ENCODE results near the gene CASZ1. TPM values are rescaled to one million over a fixed set of nuclear protein-coding genes. Genes with fewer than 3 reads are reported as not detected.

CASZ1 gene
- total RNA-seq, 4 donors from 2014 or later = 106 to 229 (median 160) TPM

- peaks cover 13% of the 10 kb centered on the region for H3K4me1 ChIP-seq
- no peak for DNase-seq (ENCODE audit: low spot score in 2 of 2)
- no peak overlapping the region for H3K4me3 ChIP-seq
- H3K9me3 ChIP-seq = no peaks in the 10 kb centered on the region
- no peak overlapping the region for H3K27ac ChIP-seq
- no peaks in the 10 kb centered on the region for H3K36me3 ChIP-seq
- TF ChIP-seq CTCF (IDR thresholded peaks at IDR 0.05) = no peak
- TF ChIP-seq EP300 (IDR thresholded peaks at IDR 0.05) = no peak
- no peak for TF ChIP-seq POLR2AphosphoS5 (IDR thresholded peaks at IDR 0.05)
- TF ChIP-seq POLR2A (IDR thresholded peaks at IDR 0.05) = no peak
- WGBS = 72% methylated on average over 11 of the region's 11 CpGs
- peaks cover 40% of the 10 kb centered on the region for H3K27me3 ChIP-seq
These were observed 42.1 kb upstream of the CASZ1 start for GRCh38 chr1:10838541-10838940.

- no peak for DNase-seq (ENCODE audit: low spot score in 2 of 2)
- Histone ChIP-seq H3K9me3 (no peaks in the 10 kb centered on the region), H3K36me3 (no peaks in the 10 kb centered on the region), H3K27me3 (peaks cover 35% of the 10 kb centered on the region), H3K4me3 (no peak overlapping the region), H3K27ac (no peak overlapping the region), H3K4me1 (peaks cover 13% of the 10 kb centered on the region)
- TF ChIP-seq POLR2A (IDR thresholded peaks at IDR 0.05) (no peak), POLR2AphosphoS5 (IDR thresholded peaks at IDR 0.05) (no peak), EP300 (IDR thresholded peaks at IDR 0.05) (no peak), CTCF (IDR thresholded peaks at IDR 0.05) (no peak)
- WGBS = 88% methylated on average over 9 of the region's 11 CpGs
These were observed 40.3 kb upstream of the CASZ1 start for GRCh38 chr1:10836726-10837125.

DNA sequence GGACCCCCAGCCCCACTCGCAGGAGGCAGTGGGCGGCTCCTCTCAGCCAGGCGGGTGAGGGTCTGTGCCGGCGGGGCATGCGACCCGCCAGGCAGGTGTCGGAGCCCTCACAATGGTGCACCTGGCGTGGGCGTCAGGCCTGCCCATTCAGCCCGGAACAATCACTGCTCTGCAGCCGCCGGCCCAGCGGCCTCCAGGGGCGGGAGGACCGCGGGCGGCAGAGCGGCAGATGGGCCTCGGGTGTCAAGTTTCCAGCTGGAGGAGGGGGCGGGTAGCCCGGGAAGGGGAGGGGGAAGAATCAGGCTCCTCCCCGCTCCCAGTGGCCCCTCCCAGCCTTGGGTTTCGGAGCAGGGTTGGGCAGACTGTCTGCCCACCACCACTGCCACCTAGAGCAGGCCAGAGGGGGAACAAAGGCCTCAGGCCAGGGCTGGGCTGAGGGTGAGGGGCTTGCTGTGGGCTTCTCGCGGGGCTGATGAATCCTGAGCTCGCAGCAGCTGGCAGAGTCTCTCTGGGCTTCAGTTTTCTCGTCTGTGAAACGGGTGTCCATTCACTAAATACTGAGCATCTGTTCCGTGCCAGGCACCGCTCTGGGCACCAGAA lies 39.5 kb upstream of the CASZ1 start:
- H3K27me3 ChIP-seq = peaks cover 40% of the 10 kb centered on the region
- WGBS = 51% methylated on average over 7 of the region's 31 CpGs
- H3K4me3 ChIP-seq = no peak overlapping the region
- TF ChIP-seq EP300 (IDR thresholded peaks at IDR 0.05) = no peak
- no peak for TF ChIP-seq POLR2AphosphoS5 (IDR thresholded peaks at IDR 0.05)
- no peak for TF ChIP-seq POLR2A (IDR thresholded peaks at IDR 0.05)
- no peak for TF ChIP-seq CTCF (IDR thresholded peaks at IDR 0.05)
- H3K27ac ChIP-seq = no peak overlapping the region
- no peaks in the 10 kb centered on the region for H3K36me3 ChIP-seq
- no peak for DNase-seq (ENCODE audit: low spot score in 2 of 2)
- H3K4me1 ChIP-seq = peaks cover 21% of the 10 kb centered on the region
- no peaks in the 10 kb centered on the region for H3K9me3 ChIP-seq

GRCh38 chr1:10835421-10835820 lies 39.0 kb upstream of the CASZ1 start:
- no CpG with 5 or more reads among the region's 12 CpGs for WGBS
- Histone ChIP-seq H3K4me1 (peaks cover 26% of the 10 kb centered on the region), H3K9me3 (no peaks in the 10 kb centered on the region), H3K27ac (no peak overlapping the region), H3K27me3 (peaks cover 44% of the 10 kb centered on the region), H3K36me3 (no peaks in the 10 kb centered on the region), H3K4me3 (no peak overlapping the region)
- no peak for DNase-seq (ENCODE audit: low spot score in 2 of 2)
- TF ChIP-seq CTCF (IDR thresholded peaks at IDR 0.05) (no peak), EP300 (IDR thresholded peaks at IDR 0.05) (no peak), POLR2AphosphoS5 (IDR thresholded peaks at IDR 0.05) (no peak), POLR2A (IDR thresholded peaks at IDR 0.05) (no peak)

DNA sequence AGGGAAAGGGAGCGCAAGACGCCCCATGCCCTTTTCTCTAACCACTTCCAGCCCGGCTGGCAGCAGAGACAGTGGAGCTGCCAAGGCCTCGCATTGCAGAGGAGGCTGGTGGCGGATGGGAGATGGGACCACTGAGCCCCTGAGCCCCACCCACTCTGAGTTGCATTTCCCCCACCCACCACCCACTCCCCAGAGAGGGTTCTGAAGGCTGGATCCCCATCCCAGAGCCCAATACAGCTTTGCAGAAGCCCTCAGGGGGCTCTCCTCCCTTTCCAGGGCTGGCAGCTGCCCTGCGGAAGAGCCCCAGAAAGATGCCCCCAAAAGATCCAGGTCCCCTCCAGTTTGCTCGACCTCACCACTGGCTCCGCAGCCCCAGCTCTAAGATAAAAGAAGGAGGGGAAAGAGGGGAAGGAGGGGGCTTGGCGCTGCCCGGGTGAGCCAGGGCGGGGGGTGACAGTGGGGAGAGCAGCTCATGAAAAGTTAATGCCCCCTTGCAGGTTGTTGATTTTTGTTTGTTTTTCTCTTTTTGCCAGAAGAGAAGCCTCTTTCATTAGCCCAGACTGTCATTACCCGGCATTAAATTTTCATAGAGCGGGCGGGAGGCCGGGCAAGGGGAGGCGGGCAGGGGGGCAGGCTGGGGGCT lies 38.4 kb upstream of the CASZ1 start:
- TF ChIP-seq POLR2AphosphoS5 (IDR thresholded peaks at IDR 0.05) (no peak), CTCF (IDR thresholded peaks at IDR 0.05) (no peak), EP300 (IDR thresholded peaks at IDR 0.05) (no peak), POLR2A (IDR thresholded peaks at IDR 0.05) (no peak)
- Histone ChIP-seq H3K36me3 (no peaks in the 10 kb centered on the region), H3K4me3 (no peak overlapping the region), H3K9me3 (no peaks in the 10 kb centered on the region), H3K27me3 (peaks cover 44% of the 10 kb centered on the region), H3K27ac (no peak overlapping the region), H3K4me1 (peaks cover 31% of the 10 kb centered on the region)
- DNase-seq (ENCODE audit: low spot score in 2 of 2) = no peak
- WGBS = 65% methylated on average over 13 of the region's 16 CpGs
